Activated B cell treated with CpG ODN at 0.5 μM for 24 hours (primary cell): ENCODE data around the gene PRAME. TPM values are rescaled to one million over a fixed set of nuclear protein-coding genes. Genes with fewer than 3 reads are reported as not detected.

Experiments used
- ATAC-seq: fragments of 200-7000 bp; cut with Tn5 transposase; one replicate; pipeline ENCODE4 v1.10.0; 2021; ENCODE audit warnings: low read depth, mild to moderate bottlenecking, moderate library complexity
- CTCF ChIA-PET: fragments of 350-600 bp; sonication (Branson Sonifier 250); formaldehyde crosslinking; loops from one replicate; lab custom pipeline; 2021; ENCODE audit warnings: antibody characterized with exemption; lab: Charles Lee
- POLR2A ChIA-PET: fragments of 350-600 bp; sonication (Branson Sonifier 250); formaldehyde crosslinking; loops from one replicate; lab custom pipeline; 2021; ENCODE audit warnings: antibody characterized with exemption; lab: Charles Lee
- DNase-seq: peaks from one replicate; pipeline ENCODE4 v3.0.0; 2022
- H3K27ac Mint-ChIP-seq: one replicate; pipeline ENCODE4 v1.8.0; 2020; ENCODE audit warnings: mixed read lengths
- H3K27me3 Mint-ChIP-seq: one replicate; pipeline ENCODE4 v1.8.0; 2021; ENCODE audit warnings: mixed read lengths
- H3K36me3 Mint-ChIP-seq: one replicate; pipeline ENCODE4 v1.8.0; 2021; ENCODE audit warnings: low read depth, mixed read lengths
- H3K4me1 Mint-ChIP-seq: one replicate; pipeline ENCODE4 v1.8.0; 2021; ENCODE audit warnings: mixed read lengths
- H3K4me3 Mint-ChIP-seq: one replicate; pipeline ENCODE4 v1.8.0; 2020; ENCODE audit warnings: mild to moderate bottlenecking, mixed read lengths
- H3K9me3 Mint-ChIP-seq: one replicate; pipeline ENCODE4 v1.8.0; 2020; ENCODE audit warnings: mixed read lengths
- intact Hi-C: fragments of 100-400 bp; cut with micrococcal nuclease; formaldehyde crosslinking; loops from one replicate; pipeline ENCODE4 v1.15.1; 2024
- total RNA-seq: library from RNA; stranded (reverse); gene quantifications from 2 replicates; pipeline ENCODE4 v1.2.3, GENCODE V29; 2022
- TF ChIP-seq, protein P1 (sequence below): fragments of 200-600 bp; IDR thresholded peaks from one replicate; pipeline ENCODE4 v1.8.0; 2022; ENCODE audit warnings: antibody characterized with exemption, mild to moderate bottlenecking

Gene PRAME
- total RNA-seq, 1 donor from 2014 or later = not detected

DNA sequence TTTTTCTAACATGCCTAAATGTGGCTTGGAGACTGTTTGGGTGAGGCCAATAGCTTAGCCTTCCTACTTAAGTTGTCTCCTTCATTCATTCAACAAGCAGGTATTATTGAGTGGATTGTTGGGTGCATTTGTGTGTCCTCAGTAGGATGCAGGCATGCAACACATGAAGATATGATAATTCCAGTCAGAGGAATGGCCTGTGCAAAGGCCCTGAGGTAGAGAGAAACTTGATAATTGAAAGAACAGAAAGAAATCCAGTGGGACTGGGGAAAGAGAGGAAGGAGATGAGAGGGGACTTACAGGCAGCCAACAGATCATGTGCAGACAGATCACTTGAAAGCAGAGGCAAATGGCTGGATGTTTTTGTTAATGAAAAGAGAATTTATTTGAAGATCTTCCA is 15.3 kb upstream of the PRAME start:
- Mint-ChIP-seq H3K4me1 (peaks cover 9% of the 10 kb centered on the region), H3K4me3 (no peak overlapping the region), H3K27me3 (peaks cover 11% of the 10 kb centered on the region), H3K27ac (no peak overlapping the region), H3K36me3 (no peaks in the 10 kb centered on the region), H3K9me3 (no peaks in the 10 kb centered on the region)
- intact Hi-C loops = no loop called here
- POLR2A ChIA-PET = no interaction called here
- CTCF ChIA-PET = interaction anchor here (1.6 kb wide), 1 partner anchor 13 kb away, joined by 5 read pairs; no protein-coding TSS in a partner anchor
- TF ChIP-seq, protein P1, sequence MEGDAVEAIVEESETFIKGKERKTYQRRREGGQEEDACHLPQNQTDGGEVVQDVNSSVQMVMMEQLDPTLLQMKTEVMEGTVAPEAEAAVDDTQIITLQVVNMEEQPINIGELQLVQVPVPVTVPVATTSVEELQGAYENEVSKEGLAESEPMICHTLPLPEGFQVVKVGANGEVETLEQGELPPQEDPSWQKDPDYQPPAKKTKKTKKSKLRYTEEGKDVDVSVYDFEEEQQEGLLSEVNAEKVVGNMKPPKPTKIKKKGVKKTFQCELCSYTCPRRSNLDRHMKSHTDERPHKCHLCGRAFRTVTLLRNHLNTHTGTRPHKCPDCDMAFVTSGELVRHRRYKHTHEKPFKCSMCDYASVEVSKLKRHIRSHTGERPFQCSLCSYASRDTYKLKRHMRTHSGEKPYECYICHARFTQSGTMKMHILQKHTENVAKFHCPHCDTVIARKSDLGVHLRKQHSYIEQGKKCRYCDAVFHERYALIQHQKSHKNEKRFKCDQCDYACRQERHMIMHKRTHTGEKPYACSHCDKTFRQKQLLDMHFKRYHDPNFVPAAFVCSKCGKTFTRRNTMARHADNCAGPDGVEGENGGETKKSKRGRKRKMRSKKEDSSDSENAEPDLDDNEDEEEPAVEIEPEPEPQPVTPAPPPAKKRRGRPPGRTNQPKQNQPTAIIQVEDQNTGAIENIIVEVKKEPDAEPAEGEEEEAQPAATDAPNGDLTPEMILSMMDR = no peak
- no peak for ATAC-seq
- DNase-seq = no peak

DNA sequence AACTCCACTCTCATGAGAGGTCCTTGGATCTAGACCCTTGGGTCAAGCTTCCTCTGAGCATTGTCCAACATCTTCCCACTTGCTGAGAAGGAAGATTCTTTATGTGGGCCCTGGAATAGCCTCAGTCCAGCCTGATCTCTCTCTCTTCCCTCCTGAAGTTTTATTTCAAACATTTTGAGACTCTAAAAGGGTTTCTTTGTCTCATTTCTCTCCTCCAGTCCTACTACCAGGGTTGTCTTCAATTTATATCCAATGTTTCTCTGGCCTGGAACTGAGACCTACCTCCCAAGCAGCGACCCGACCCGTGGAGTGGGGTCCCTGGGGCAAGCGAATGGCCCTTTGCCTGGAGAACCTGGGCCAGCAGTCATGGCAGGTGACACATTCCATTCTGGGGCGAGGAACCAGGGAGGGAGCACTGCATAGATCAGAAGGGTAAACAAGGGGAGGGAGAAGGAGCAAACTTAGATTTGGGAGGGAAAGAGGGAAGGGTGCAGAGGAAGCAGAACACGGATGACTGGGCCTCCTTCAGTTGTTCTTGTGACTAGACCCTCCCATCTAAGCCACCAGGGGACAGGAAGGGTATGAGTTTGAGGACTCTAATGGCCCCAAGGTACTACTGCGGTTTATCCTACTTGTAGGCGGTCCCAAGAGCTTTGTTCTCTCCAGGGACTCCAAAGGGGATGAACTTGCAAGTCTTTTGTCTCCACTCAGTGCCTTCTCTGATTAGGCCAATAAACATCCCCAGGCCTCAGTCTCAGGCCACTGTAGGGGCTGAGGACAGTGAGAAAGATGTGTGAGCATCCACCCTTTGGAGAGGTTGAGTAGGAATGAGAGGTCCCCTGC is 14.2 kb upstream of the PRAME start:
- Mint-ChIP-seq H3K36me3 (no peaks in the 10 kb centered on the region), H3K27me3 (peaks cover 16% of the 10 kb centered on the region), H3K9me3 (no peaks in the 10 kb centered on the region), H3K27ac (no peak overlapping the region), H3K4me3 (no peak overlapping the region), H3K4me1 (peaks cover 4% of the 10 kb centered on the region)
- DNase-seq = no peak
- no peak for ATAC-seq
- CTCF ChIA-PET = interaction anchor here (1.6 kb wide), 1 partner anchor 14 kb away, joined by 5 read pairs; no protein-coding TSS in a partner anchor
- intact Hi-C loops = no loop called here
- POLR2A ChIA-PET = no interaction called here
- TF ChIP-seq, protein P1 = no peak

DNA sequence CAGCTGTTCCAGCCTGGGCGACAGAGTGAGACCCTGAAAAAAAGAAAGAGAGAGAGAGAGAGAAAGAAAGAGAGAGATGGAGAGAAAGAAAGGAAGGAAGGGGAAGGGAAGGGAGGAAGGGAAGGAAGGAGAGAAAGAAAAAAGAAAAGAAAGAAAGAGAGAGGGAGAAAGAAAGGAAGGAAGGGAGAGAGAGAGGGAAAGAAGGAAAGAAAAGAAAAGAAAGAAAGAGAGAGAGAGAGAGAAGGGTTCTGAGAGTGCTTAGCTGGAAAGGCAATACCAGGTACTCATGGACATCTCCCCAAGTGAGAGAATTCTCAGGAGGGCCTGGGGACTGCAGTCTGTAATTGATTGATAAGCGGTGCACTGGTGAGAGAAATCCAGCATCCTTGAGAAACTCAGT is 12.8 kb upstream of the PRAME start:
- POLR2A ChIA-PET = no interaction called here
- DNase-seq = no peak
- intact Hi-C loops = no loop called here
- Mint-ChIP-seq H3K27ac (no peak overlapping the region), H3K4me1 (peaks cover 4% of the 10 kb centered on the region), H3K27me3 (peaks cover 21% of the 10 kb centered on the region), H3K4me3 (no peak overlapping the region), H3K9me3 (no peaks in the 10 kb centered on the region), H3K36me3 (no peaks in the 10 kb centered on the region)
- CTCF ChIA-PET = interaction anchor here (1.5 kb wide), 1 partner anchor 114 kb away, joined by 3 read pairs; no protein-coding TSS in a partner anchor
- no peak for ATAC-seq
- TF ChIP-seq, protein P1 = no peak

DNA sequence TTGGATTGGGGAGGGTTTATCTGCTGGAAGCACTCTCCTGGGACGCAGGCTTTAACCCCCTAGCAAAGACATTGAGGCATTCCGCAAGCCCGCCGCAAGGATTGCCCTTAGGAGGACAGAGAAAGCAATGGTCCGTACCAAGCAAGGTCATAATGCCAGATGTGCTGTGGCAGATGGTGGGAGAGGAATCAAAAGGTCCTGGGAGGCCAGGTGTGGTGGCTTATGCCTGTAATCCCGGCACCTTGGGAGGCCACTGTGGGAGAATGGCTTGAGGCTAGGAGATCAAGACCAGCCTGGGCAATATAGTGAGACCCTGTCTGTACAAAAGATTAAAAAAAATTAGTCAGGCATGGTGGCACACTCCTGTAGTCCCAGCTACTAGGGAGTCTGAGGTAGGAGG is 12.4 kb upstream of the PRAME start:
- Mint-ChIP-seq H3K9me3 (no peaks in the 10 kb centered on the region), H3K4me3 (no peak overlapping the region), H3K27me3 (peaks cover 21% of the 10 kb centered on the region), H3K27ac (no peak overlapping the region), H3K36me3 (no peaks in the 10 kb centered on the region), H3K4me1 (peaks cover 3% of the 10 kb centered on the region)
- ATAC-seq (no peak), DNase-seq (no peak)
- intact Hi-C loops = no loop called here
- ChIA-PET CTCF (interaction anchor here (1.5 kb wide), 1 partner anchor 114 kb away, joined by 3 read pairs; no protein-coding TSS in a partner anchor), POLR2A (no interaction called here)
- TF ChIP-seq, protein P1 = no peak

DNA sequence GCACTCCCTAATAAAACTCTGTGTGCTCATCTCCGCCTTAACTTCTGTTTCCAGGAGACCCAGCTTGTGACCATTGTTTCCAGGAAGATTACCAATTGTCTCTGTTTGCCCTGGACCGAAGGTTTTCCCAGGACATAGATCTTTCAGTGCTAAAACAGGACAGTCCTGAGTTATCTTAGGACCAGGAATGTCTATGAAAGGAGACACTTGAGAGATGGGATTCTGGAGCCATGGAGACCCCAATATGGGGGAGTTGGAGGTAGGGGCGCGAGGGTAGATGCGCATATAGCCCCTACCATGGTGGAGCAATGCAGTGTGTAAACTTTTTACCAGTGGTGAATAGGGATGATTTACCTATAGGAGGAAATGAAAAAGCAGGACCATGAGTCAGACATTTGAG is 10.2 kb upstream of the PRAME start:
- Mint-ChIP-seq H3K36me3 (no peaks in the 10 kb centered on the region), H3K27me3 (peaks cover 20% of the 10 kb centered on the region), H3K9me3 (peaks cover 3% of the 10 kb centered on the region), H3K27ac (no peak overlapping the region), H3K4me3 (no peak overlapping the region), H3K4me1 (no peaks in the 10 kb centered on the region)
- CTCF ChIA-PET = no interaction called here
- DNase-seq (no peak), ATAC-seq (no peak)
- intact Hi-C loops = no loop called here
- POLR2A ChIA-PET = no interaction called here
- TF ChIP-seq, protein P1 = no peak
